IMR-90 (cell line): ENCODE data around the gene TJP1. TPM values are rescaled to one million over a fixed set of nuclear protein-coding genes. Genes with fewer than 3 reads are reported as not detected.

Experiments
- ATAC-seq: fragments of 200-7000 bp; cut with Tn5 transposase; 2 replicates; pipeline ENCODE4 v1.9.1; 2020; ENCODE audit warnings: low read depth, mild to moderate bottlenecking, moderate library complexity
- BruUV-seq: library from RNA; stranded (reverse); fragments of 400-500 nt; replicated peaks from 2 replicates; lab custom pipeline; 2021; lab: Mats Ljungman, UMichigan
- CTCF ChIA-PET: fragments of 300-600 bp; formaldehyde crosslinking; extraction: SDS; loops from one replicate; lab custom pipeline; 2021; ENCODE audit warnings: antibody characterized with exemption; lab: Yijun Ruan, JAX
- POLR2A ChIA-PET: fragments of 300-600 bp; sonication (Branson Sonifier 250); formaldehyde crosslinking; loops from one replicate; lab custom pipeline; 2022; ENCODE audit warnings: antibody characterized with exemption; ENCODE audit not compliant: unreplicated experiment; lab: Charles Lee
- DNase-seq: peaks from one replicate; pipeline ENCODE4 v3.0.0; 2013
- H2AFZ ChIP-seq: replicated peaks from 2 replicates; pipeline ENCODE3; 2013; ENCODE audit warnings: low read length, mild to moderate bottlenecking; ENCODE audit not compliant: poor library complexity
- H2AK5ac ChIP-seq: 2 replicates; pipeline ENCODE4 v1.6.1; 2013; ENCODE audit warnings: low read depth, low read length, inconsistent platforms
- H2AK9ac ChIP-seq: replicated peaks from 2 replicates; pipeline ENCODE3; 2013; ENCODE audit warnings: mild to moderate bottlenecking, low read depth, low read length, moderate library complexity; ENCODE audit not compliant: poor library complexity
- H2BK120ac ChIP-seq: 2 replicates; pipeline ENCODE4 v1.6.1; 2013; ENCODE audit warnings: low read depth, low read length, inconsistent platforms
- H2BK15ac ChIP-seq: 3 replicates; pipeline ENCODE4 v1.6.1; 2013; ENCODE audit warnings: low read depth, low read length, inconsistent platforms
- H2BK20ac ChIP-seq: 2 replicates; pipeline ENCODE4 v1.6.1; 2013; ENCODE audit warnings: low read depth, mild to moderate bottlenecking, inconsistent platforms, low read length, moderate library complexity
- H2BK5ac ChIP-seq: 2 replicates; pipeline ENCODE4 v1.6.1; 2013; ENCODE audit warnings: mild to moderate bottlenecking, low read depth, low read length, inconsistent platforms; ENCODE audit not compliant: poor library complexity, severe bottlenecking
- H3K14ac ChIP-seq: replicated peaks from 2 replicates; pipeline ENCODE4 v1.6.1; 2013; ENCODE audit warnings: low read depth, low read length, inconsistent platforms
- H3K18ac ChIP-seq: 2 replicates; pipeline ENCODE4 v1.6.1; 2013; ENCODE audit warnings: low read depth, low read length, control low read depth
- H3K23ac ChIP-seq: 2 replicates; pipeline ENCODE4 v1.6.1; 2013; ENCODE audit warnings: low read depth, low read length, inconsistent platforms
- H3K27ac ChIP-seq: 2 replicates; pipeline ENCODE4 v1.5.1; 2013; ENCODE audit warnings: mild to moderate bottlenecking, control low read depth, low read length; ENCODE audit not compliant: insufficient read depth
- H3K27me3 ChIP-seq: 2 replicates; pipeline ENCODE4 v1.6.1; 2013; ENCODE audit warnings: low read length; ENCODE audit not compliant: control insufficient read depth, insufficient read depth
- H3K36me3 ChIP-seq: 2 replicates; pipeline ENCODE4 v1.6.1; 2013; ENCODE audit warnings: low read length, mixed read lengths; ENCODE audit not compliant: control insufficient read depth, insufficient read depth
- H3K4ac ChIP-seq: 2 replicates; pipeline ENCODE4 v1.6.1; 2013; ENCODE audit warnings: low read depth, low read length, inconsistent platforms
- H3K4me1 ChIP-seq: 2 replicates; pipeline ENCODE4 v1.6.1; 2013; ENCODE audit warnings: low read length, mixed read lengths; ENCODE audit not compliant: control insufficient read depth, insufficient read depth
- H3K4me2 ChIP-seq: 2 replicates; pipeline ENCODE4 v1.6.1; 2013; ENCODE audit warnings: low read depth, mild to moderate bottlenecking, control low read depth, low read length, moderate library complexity
- H3K4me3 ChIP-seq: 2 replicates; pipeline ENCODE4 v1.5.1; 2013; ENCODE audit warnings: low read depth, mild to moderate bottlenecking, control low read depth, low read length, moderate library complexity; ENCODE audit not compliant: insufficient read depth
- H3K56ac ChIP-seq: 2 replicates; pipeline ENCODE4 v1.6.1; 2013; ENCODE audit warnings: low read length, inconsistent platforms; ENCODE audit not compliant: insufficient read depth; ENCODE audit errors: extremely low read depth
- H3K79me1 ChIP-seq, 2 experiments: 2 replicates each; pipeline ENCODE4 v1.6.1; 2013; ENCODE audit warnings: low read length in 2 of 2, inconsistent platforms in 1 of 2, low read depth in 1 of 2
- H3K9ac ChIP-seq: 2 replicates; pipeline ENCODE4 v1.6.1; 2013; ENCODE audit warnings: low read depth, low read length, control low read depth
- H3K9me1 ChIP-seq: 2 replicates; pipeline ENCODE4 v1.6.1; 2013; ENCODE audit warnings: low read length, inconsistent platforms; ENCODE audit not compliant: insufficient read depth
- H3K9me3 ChIP-seq: 2 replicates; pipeline ENCODE4 v1.6.1; 2013; ENCODE audit warnings: low read length; ENCODE audit not compliant: control insufficient read depth, insufficient read depth
- H4K20me1 ChIP-seq: 2 replicates; pipeline ENCODE4 v1.6.1; 2013; ENCODE audit warnings: low read length, inconsistent platforms; ENCODE audit not compliant: insufficient read depth
- H4K5ac ChIP-seq: 2 replicates; pipeline ENCODE4 v1.6.1; 2013; ENCODE audit warnings: mild to moderate bottlenecking, low read depth, low read length, control low read depth
- H4K8ac ChIP-seq, 2 experiments: 2 replicates each; pipeline ENCODE4 v1.6.1; 2013; ENCODE audit warnings: low read depth in 2 of 2, low read length in 2 of 2, control low read depth in 1 of 2, inconsistent platforms in 1 of 2
- H4K91ac ChIP-seq: 2 replicates; pipeline ENCODE4 v1.6.1; 2013; ENCODE audit warnings: low read depth, low read length, inconsistent platforms; ENCODE audit not compliant: insufficient read depth
- CHD1 ChIP-seq: IDR thresholded peaks from 2 replicates; pipeline ENCODE4 v1.6.1; 2012; ENCODE audit warnings: low read depth, low read length, improper control_type of control experiment
- MAFK ChIP-seq: IDR thresholded peaks from 2 replicates; pipeline ENCODE4 v1.6.1; 2012; ENCODE audit warnings: low read depth, low read length, improper control_type of control experiment
- WGBS, 2 experiments: methylation state at CpG; one replicate each; pipeline versions ENCODE4 v1.1.5 to v1.1.7; 2013; ENCODE audit warnings: missing lambda C conversion rate in 2 of 2; ENCODE audit not compliant: insufficient read length in 1 of 2; ENCODE audit errors: extremely low coverage in 2 of 2; 5-methylcytosine and 5-hydroxymethylcytosine counted together
- dilution Hi-C: fragments of 300-500 bp; cut with HindIII; formaldehyde crosslinking; loops from one replicate; pipeline ENCODE4 v1.14.3; 2018; ENCODE audit warnings: low sequenced_read_pairs; ENCODE audit not compliant: unreplicated experiment
- in situ Hi-C: fragments of 300-500 bp; cut with MboI; formaldehyde crosslinking; loops from 3 replicates; pipeline ENCODE4 v1.14.3; 2019; ENCODE audit warnings: low sequenced_read_pairs, inconsistent platforms, mixed read lengths
- intact Hi-C: fragments of 100-400 bp; cut with micrococcal nuclease; formaldehyde crosslinking; loops from 2 replicates; pipeline ENCODE4 v1.10.0; 2022
- polyA plus RNA-seq, 3 experiments: library from polyadenylated mRNA; depleted of rRNA; stranded (reverse); fragments of >200 nt; gene quantifications; 2 replicates each; pipeline ENCODE4 v1.2.3, GENCODE V29; 2012; ENCODE audit warnings: low replicate concordance in 1 of 3
- total RNA-seq: library from RNA; depleted of rRNA; stranded (reverse); fragments of >200 nt; gene quantifications from 2 replicates; pipeline ENCODE4 v1.2.3, GENCODE V29; 2012
- TF ChIP-seq, protein P1 (sequence below): fragments of 150-350 bp; IDR thresholded peaks from 2 replicates; pipeline ENCODE4 v1.6.1; 2017; ENCODE audit warnings: mild to moderate bottlenecking, antibody characterized with exemption, low read length, low read depth

Gene TJP1
- total and polyA plus RNA-seq, 2 of the 4 experiments (the other 2 are of a cell fraction), result 42.2 to 43.4 TPM

DNA sequence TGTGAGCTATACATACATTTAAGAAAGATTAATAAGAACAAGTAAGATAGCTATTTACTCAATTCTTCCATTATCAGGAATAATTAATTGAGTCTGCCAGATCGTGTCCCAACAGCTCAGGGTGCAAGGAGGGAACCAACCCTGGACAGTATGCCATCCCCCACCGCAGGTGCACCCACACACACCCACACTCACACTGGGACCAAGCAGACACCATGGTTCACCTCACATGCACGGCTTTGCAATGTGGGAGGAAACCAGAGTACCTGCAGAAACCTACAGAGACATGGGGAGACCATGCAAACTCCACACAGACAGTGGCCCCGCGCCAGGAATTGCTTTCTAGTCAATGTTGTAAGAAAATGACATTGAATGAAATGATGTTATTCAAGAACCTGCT is 20.0 kb upstream of the TJP1 start:
- H3K27me3 ChIP-seq, result no peaks in the 10 kb centered on the region
- peaks cover 8% of the 10 kb centered on the region for H3K9me1 ChIP-seq
- no peak overlapping the region for H2AFZ ChIP-seq
- no peaks in the 10 kb centered on the region for H3K79me1 ChIP-seq
- no TSS peak for BruUV-seq
- no peak overlapping the region for H3K23ac ChIP-seq
- H3K56ac ChIP-seq, result no peak overlapping the region
- DNase-seq (no peak), ATAC-seq (no peak)
- H4K5ac ChIP-seq, result no peak overlapping the region
- H3K4me2 ChIP-seq, result no peak overlapping the region
- dilution Hi-C loops, result no loop called here
- H3K4me3 ChIP-seq, result no peak overlapping the region
- TF ChIP-seq CHD1 (no peak), MAFK (no peak)
- TF ChIP-seq, protein P1, sequence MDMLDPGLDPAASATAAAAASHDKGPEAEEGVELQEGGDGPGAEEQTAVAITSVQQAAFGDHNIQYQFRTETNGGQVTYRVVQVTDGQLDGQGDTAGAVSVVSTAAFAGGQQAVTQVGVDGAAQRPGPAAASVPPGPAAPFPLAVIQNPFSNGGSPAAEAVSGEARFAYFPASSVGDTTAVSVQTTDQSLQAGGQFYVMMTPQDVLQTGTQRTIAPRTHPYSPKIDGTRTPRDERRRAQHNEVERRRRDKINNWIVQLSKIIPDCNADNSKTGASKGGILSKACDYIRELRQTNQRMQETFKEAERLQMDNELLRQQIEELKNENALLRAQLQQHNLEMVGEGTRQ, result no peak
- intact Hi-C loops, result no loop called here
- no peak overlapping the region for H2AK9ac ChIP-seq
- no peak overlapping the region for H2BK5ac ChIP-seq
- ChIA-PET CTCF (interaction anchor here (1.0 kb wide), 1 partner anchor 84 kb away, joined by 3 read pairs; no protein-coding TSS in a partner anchor), POLR2A (no interaction called here)
- H2BK15ac ChIP-seq, result 0 out of 3 replicates have a peak overlapping the region, but pooled peaks have one; percentile 45
- no peaks in the 10 kb centered on the region for H3K36me3 ChIP-seq
- no peak overlapping the region for H3K4ac ChIP-seq
- in situ Hi-C loops, result no loop called here
- H3K14ac ChIP-seq, result no peak overlapping the region
- 100% methylated on average over 1 of the region's 5 CpGs; no CpG with 5 or more reads in 1 of the 2 experiments for WGBS, 2 experiments
- no peak overlapping the region for H3K18ac ChIP-seq
- H2AK5ac ChIP-seq, result no peak overlapping the region; the same call in 1 of the 2 replicates
- no peak overlapping the region for H4K91ac ChIP-seq
- 0 out of 2 replicates have a peak overlapping the region, but pooled peaks have one; percentile 9 for H2BK20ac ChIP-seq
- H2BK120ac ChIP-seq, result no peak overlapping the region
- H3K9me3 ChIP-seq, result no peaks in the 10 kb centered on the region
- peaks cover 13% of the 10 kb centered on the region for H3K4me1 ChIP-seq
- no peak overlapping the region for H4K8ac ChIP-seq
- no peak overlapping the region for H3K27ac ChIP-seq
- no peak overlapping the region for H3K9ac ChIP-seq
- no peaks in the 10 kb centered on the region for H4K20me1 ChIP-seq
